Measurements from ENCODE around the gene IFT80. TPM values are rescaled to one million over a fixed set of nuclear protein-coding genes. Genes with fewer than 3 reads are reported as not detected.

IFT80 gene
- polyA plus RNA-seq, 3 donors = 1.3 to 7.7 (median 1.4) TPM

DNA sequence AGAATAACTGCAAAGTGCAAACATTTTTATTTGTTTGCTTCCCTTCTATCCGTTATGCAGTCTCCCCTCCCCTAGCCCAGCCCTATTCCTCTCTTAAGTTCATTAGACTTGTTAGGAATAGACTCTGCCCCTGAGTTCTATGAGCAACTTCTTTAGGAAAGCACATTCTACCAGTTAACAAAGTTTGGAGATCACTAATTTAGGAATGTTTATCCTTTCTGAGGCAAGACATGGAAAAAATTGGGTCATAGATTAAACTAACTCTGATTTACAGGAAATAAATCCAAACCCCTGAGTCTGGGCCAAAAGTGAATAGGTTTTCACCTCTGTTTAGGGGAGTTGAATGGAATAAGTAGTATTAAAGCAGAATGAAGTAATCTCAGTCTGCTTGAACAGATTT is 139.4 kb downstream of the IFT80 start:
- 100% methylated on average over 1 of the region's 1 CpG for WGBS (ENCODE audit: insufficient coverage)
- H3K4me2 ChIP-seq (replicated peaks; ENCODE audit: extremely low read depth, low read length, poor library complexity, severe bottlenecking) = no peak overlapping the region
- Mint-ChIP-seq H3K27ac (no peak overlapping the region), H3K27me3 (ENCODE audit: low read depth in 3 of 3) (no peaks in the 10 kb centered on the region), H3K4me3 (no peak overlapping the region), H3K4me1 (peaks cover 7% of the 10 kb centered on the region), H3K9me3 (peaks cover 0 to 2% (median 0%) of the 10 kb centered on the region in 7 donors), H3K36me3 (peaks cover 0 to 2% of the 10 kb centered on the region in 2 donors)
- H4K20me1 ChIP-seq (ENCODE audit: insufficient read depth, low read length) = no peaks in the 10 kb centered on the region
- H3K4me3 ChIP-seq (replicated peaks in 1 of 3; ENCODE audit: low read depth in 2 of 3, low read length in 3 of 3) = no peak overlapping the region
- intact Hi-C loops (cut with micrococcal nuclease) = no loop called here
- no peak for DNase-seq
- H2AFZ ChIP-seq (ENCODE audit: insufficient read depth, low read depth, low read length, poor library complexity, severe bottlenecking) = no peak overlapping the region
- TF ChIP-seq CTCF (IDR thresholded peaks at IDR 0.05) = no peak
- H3K4me1 ChIP-seq (ENCODE audit: control insufficient read depth in 1 of 2, insufficient read depth in 2 of 2, low read length in 2 of 2) = no peaks in the 10 kb centered on the region
- no peaks in the 10 kb centered on the region for H3K36me3 ChIP-seq (replicated peaks in 1 of 2; ENCODE audit: control insufficient read depth in 1 of 2, insufficient read depth in 2 of 2, low read length in 2 of 2)
- H3K79me2 ChIP-seq (ENCODE audit: insufficient read depth, low read length) = no peaks in the 10 kb centered on the region
- H3K27me3 ChIP-seq (ENCODE audit: control insufficient read depth in 2 of 2, insufficient read depth in 2 of 2, low read length in 2 of 2) = no peaks in the 10 kb centered on the region
- no peak overlapping the region for H3K9ac ChIP-seq (ENCODE audit: insufficient read depth, low read length, poor library complexity, severe bottlenecking)
- no peaks in the 10 kb centered on the region for H3K9me3 ChIP-seq (replicated peaks in 1 of 2; ENCODE audit: control insufficient read depth in 1 of 2, insufficient read depth in 1 of 2, low read length in 2 of 2)
- H3K27ac ChIP-seq (ENCODE audit: low read depth in 1 of 2, low read length in 2 of 2) = no peak overlapping the region

DNA sequence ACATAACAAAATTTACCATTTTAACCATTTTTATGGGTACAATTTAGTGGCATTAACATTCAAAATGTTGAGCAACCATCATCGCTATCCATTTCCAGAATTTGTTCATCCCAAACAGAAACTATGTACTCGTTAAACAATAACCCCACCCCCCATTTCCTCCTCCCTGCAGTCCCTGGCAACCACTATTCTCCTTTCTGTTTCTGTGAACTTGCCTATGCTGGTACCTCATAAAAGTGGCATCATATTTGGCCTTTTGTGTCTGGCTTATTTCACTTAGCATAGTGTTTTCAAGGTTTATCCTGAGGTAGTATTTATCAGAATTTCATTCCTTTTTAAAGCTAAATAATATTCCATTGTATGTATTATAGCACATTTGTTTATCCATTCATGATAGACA is 141.4 kb downstream of the IFT80 start:
- Mint-ChIP-seq H3K27me3 (ENCODE audit: low read depth in 3 of 3) (no peaks in the 10 kb centered on the region), H3K9me3 (peaks cover 0 to 2% (median 0%) of the 10 kb centered on the region in 7 donors), H3K4me3 (no peak overlapping the region), H3K27ac (no peak overlapping the region), H3K36me3 (peaks cover 0 to 2% of the 10 kb centered on the region in 2 donors), H3K4me1 (peaks cover 7% of the 10 kb centered on the region)
- intact Hi-C loops (cut with micrococcal nuclease) = no loop called here
- Histone ChIP-seq H3K27ac (ENCODE audit: low read depth in 1 of 2, low read length in 2 of 2) (no peak overlapping the region), H4K20me1 (ENCODE audit: insufficient read depth, low read length) (no peaks in the 10 kb centered on the region), H3K79me2 (ENCODE audit: insufficient read depth, low read length) (no peaks in the 10 kb centered on the region), H3K9me3 (replicated peaks in 1 of 2; ENCODE audit: control insufficient read depth in 1 of 2, insufficient read depth in 1 of 2, low read length in 2 of 2) (no peaks in the 10 kb centered on the region), H2AFZ (ENCODE audit: insufficient read depth, low read depth, low read length, poor library complexity, severe bottlenecking) (no peak overlapping the region), H3K4me2 (replicated peaks; ENCODE audit: extremely low read depth, low read length, poor library complexity, severe bottlenecking) (no peak overlapping the region), H3K36me3 (replicated peaks in 1 of 2; ENCODE audit: control insufficient read depth in 1 of 2, insufficient read depth in 2 of 2, low read length in 2 of 2) (no peaks in the 10 kb centered on the region), H3K9ac (ENCODE audit: insufficient read depth, low read length, poor library complexity, severe bottlenecking) (no peak overlapping the region), H3K4me3 (replicated peaks in 1 of 3; ENCODE audit: low read depth in 2 of 3, low read length in 3 of 3) (no peak overlapping the region), H3K27me3 (ENCODE audit: control insufficient read depth in 2 of 2, insufficient read depth in 2 of 2, low read length in 2 of 2) (no peaks in the 10 kb centered on the region), H3K4me1 (ENCODE audit: control insufficient read depth in 1 of 2, insufficient read depth in 2 of 2, low read length in 2 of 2) (no peaks in the 10 kb centered on the region)
- no peak for TF ChIP-seq CTCF (IDR thresholded peaks at IDR 0.05)
- WGBS (ENCODE audit: insufficient coverage) = 6% methylated on average over 2 of the region's 2 CpGs
- DNase-seq = no peak
